AG04450 (cell line): Measurements from ENCODE around the gene LRP5. TPM values are rescaled to one million over a fixed set of nuclear protein-coding genes. Genes with fewer than 3 reads are reported as not detected.

ENCODE experiments used
- CTCF ChIA-PET: fragments of 300-600, 350-600 bp; formaldehyde crosslinking; extraction: SDS; loops from one replicate; lab custom pipeline; 2022; ENCODE audit warnings: antibody characterized with exemption, inconsistent platforms; lab: Charles Lee
- POLR2A ChIA-PET: fragments of 350-600 bp; formaldehyde crosslinking; extraction: SDS; loops from one replicate; lab custom pipeline; 2021; ENCODE audit warnings: antibody characterized with exemption, inconsistent platforms; lab: Yijun Ruan, JAX
- DNase-seq: peaks from one replicate; pipeline ENCODE4 v3.0.0-alpha.2; 2011; ENCODE audit warnings: low read depth, low spot score
- H3K27ac ChIP-seq: one replicate; pipeline ENCODE4 v1.5.1; 2012; ENCODE audit warnings: low read depth, low read length, control low read depth
- H3K27me3 ChIP-seq: one replicate; pipeline ENCODE4 v1.6.0; 2012; ENCODE audit warnings: low read length; ENCODE audit not compliant: control insufficient read depth, insufficient read depth
- H3K4me3 ChIP-seq: 2 replicates; pipeline ENCODE4 v1.5.1; 2011; ENCODE audit warnings: mild to moderate bottlenecking, low read depth, low read length, control low read depth
- H3K9me3 ChIP-seq: 2 replicates; pipeline ENCODE4 v1.5.1; 2012; ENCODE audit warnings: low read length; ENCODE audit not compliant: control insufficient read depth, insufficient read depth
- polyA plus RNA-seq: library from polyadenylated mRNA; depleted of rRNA; stranded (reverse); fragments of >200 nt; gene quantifications from 2 replicates; pipeline ENCODE4 v1.2.3, GENCODE V29; 2011
- TF ChIP-seq, protein P1 (sequence below): IDR thresholded peaks from 2 replicates; pipeline ENCODE4 v1.5.1; 2011; ENCODE audit warnings: low read depth, low read length, control low read depth, inconsistent platforms

Gene LRP5
- polyA plus RNA-seq, 1 experiment: 4.9 TPM

DNA sequence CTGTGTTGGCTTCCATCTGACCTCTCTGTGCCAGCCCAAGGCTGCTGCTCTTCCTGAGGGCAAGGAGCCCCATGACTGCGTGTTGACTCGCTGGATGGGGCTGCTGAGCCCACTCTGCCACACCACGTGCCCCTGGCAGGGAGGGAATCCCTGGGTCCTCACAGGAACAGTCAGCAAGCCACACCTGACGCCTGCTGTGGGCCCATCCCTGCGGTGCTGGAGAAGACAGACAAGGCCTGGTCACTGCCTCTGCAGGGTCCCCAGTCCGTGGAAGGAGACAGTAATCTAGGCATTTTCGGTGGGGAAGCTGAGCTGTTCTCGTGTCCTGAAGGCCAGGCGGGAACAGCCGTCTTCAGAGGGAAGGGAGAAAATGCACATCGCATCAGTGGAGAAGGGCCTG is 137.6 kb downstream of the LRP5 start:
- TF ChIP-seq, protein P1, sequence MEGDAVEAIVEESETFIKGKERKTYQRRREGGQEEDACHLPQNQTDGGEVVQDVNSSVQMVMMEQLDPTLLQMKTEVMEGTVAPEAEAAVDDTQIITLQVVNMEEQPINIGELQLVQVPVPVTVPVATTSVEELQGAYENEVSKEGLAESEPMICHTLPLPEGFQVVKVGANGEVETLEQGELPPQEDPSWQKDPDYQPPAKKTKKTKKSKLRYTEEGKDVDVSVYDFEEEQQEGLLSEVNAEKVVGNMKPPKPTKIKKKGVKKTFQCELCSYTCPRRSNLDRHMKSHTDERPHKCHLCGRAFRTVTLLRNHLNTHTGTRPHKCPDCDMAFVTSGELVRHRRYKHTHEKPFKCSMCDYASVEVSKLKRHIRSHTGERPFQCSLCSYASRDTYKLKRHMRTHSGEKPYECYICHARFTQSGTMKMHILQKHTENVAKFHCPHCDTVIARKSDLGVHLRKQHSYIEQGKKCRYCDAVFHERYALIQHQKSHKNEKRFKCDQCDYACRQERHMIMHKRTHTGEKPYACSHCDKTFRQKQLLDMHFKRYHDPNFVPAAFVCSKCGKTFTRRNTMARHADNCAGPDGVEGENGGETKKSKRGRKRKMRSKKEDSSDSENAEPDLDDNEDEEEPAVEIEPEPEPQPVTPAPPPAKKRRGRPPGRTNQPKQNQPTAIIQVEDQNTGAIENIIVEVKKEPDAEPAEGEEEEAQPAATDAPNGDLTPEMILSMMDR: no peak
- peaks cover 4% of the 10 kb centered on the region for H3K27me3 ChIP-seq
- POLR2A ChIA-PET: interaction anchor here (0.7 kb wide), 1 partner anchor 274 kb away, joined by 4 read pairs; no protein-coding TSS in a partner anchor
- H3K4me3 ChIP-seq: no peak overlapping the region
- CTCF ChIA-PET: interaction anchor here (0.6 to 0.7 kb wide), 2 partner anchors 33 to 304 kb away, joined by 3 read pairs; no protein-coding TSS in a partner anchor
- DNase-seq: no peak
- no peak overlapping the region for H3K27ac ChIP-seq
- no peaks in the 10 kb centered on the region; the same call in 1 of the 2 replicates for H3K9me3 ChIP-seq

DNA sequence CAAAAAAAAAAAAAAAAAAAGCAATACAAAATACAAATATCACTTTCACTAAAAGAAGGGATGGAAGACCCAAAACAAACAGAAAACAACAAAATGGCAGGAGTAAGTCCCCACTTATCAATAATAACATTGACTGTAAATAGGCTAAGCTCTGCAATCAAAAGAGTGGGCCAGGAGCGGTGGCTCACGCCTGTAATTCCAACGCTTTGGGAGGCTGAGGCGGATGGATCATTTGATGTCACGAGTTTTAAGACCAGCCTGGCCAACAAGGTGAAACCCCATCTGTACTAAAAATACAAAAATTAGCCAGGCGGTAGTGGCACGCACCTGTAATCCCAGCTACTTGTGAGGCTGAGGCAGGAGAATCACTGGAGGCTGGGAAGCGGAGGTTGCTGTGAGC is 138.3 kb downstream of the LRP5 start:
- POLR2A ChIA-PET: interaction anchor here (0.7 kb wide), 1 partner anchor 273 kb away, joined by 4 read pairs; no protein-coding TSS in a partner anchor
- no peak overlapping the region for H3K4me3 ChIP-seq
- no peaks in the 10 kb centered on the region; the same call in 1 of the 2 replicates for H3K9me3 ChIP-seq
- CTCF ChIA-PET: interaction anchor here (0.7 kb wide), 1 partner anchor 304 kb away, joined by 3 read pairs; no protein-coding TSS in a partner anchor
- TF ChIP-seq, protein P1: no peak
- no peak for DNase-seq
- peaks cover 5% of the 10 kb centered on the region for H3K27me3 ChIP-seq
- no peak overlapping the region for H3K27ac ChIP-seq

DNA sequence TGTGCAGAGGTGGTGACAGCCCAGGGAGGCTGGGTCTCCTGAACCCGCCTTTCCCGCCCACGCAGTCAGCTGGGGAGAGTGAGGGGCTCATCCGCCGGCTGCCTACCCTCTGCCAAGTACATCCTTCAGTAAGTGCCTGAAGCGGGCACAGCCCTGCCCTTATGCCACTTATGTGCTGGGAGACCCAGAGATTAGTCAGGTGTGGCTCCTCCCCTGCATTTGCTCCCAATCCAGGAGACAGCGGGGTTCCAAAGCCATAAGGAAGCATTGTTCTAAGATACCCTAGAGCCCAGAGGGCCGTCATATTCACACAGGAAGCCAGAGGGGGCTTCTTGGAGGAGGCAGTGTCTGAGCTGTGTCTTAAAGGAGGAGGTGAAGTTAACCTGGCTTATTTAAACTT is 142.4 kb downstream of the LRP5 start:
- Histone ChIP-seq H3K4me3 (no peak overlapping the region), H3K27me3 (peaks cover 5% of the 10 kb centered on the region), H3K9me3 (no peaks in the 10 kb centered on the region; the same call in 1 of the 2 replicates), H3K27ac (no peak overlapping the region)
- no peak for DNase-seq
- TF ChIP-seq, protein P1: no peak
- POLR2A ChIA-PET: no interaction called here
- CTCF ChIA-PET: no interaction called here

DNA sequence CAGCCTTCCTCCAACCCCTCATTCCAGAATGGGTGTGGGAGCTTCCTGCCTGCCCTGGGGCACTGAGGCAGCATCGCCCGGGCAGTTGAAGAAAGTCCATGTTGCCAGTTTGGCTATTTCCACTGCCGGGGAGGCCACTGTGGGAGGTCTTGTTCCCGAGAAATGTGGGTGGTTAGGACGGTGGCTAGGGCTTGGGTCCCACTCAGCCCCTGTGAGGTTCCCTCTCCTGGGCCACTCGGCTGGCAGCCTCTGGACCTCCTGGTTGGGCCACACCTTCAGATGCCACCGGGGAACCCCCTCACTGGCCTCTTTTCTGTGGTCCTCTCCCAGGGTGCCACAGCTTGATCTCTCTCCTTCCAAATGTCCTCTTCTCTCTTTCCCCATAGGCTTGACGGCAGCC is 143.1 kb downstream of the LRP5 start:
- ChIA-PET CTCF (interaction anchor here (1.6 kb wide), 1 partner anchor 246 kb away, joined by 3 read pairs; no protein-coding TSS in a partner anchor), POLR2A (no interaction called here)

More for the DNA sequence above, 143.1 kb downstream of the LRP5 start:
- DNase-seq: no peak
- H3K27ac ChIP-seq: no peak overlapping the region
- no peak overlapping the region for H3K4me3 ChIP-seq
- H3K27me3 ChIP-seq: peaks cover 5% of the 10 kb centered on the region
- H3K9me3 ChIP-seq: no peaks in the 10 kb centered on the region; the same call in 1 of the 2 replicates
- TF ChIP-seq, protein P1: no peak
